Ovary (tissue), 3 donors: Measurements from ENCODE around the gene PNPLA3.

ENCODE experiments used
- EP300 ChIP-seq: sonication (generic); formaldehyde crosslinking; IDR thresholded peaks from one replicate; pipeline ENCODE4 v1.6.1; 2017; ENCODE audit warnings: antibody characterized with exemption
- POLR2A ChIP-seq: fragments of 450-650 bp; IDR thresholded peaks from one replicate; pipeline ENCODE4 v1.6.1; 2017; ENCODE audit warnings: antibody characterized with exemption, mild to moderate bottlenecking, moderate library complexity
- TF ChIP-seq, protein P1 (sequence below), 3 donors: fragments of 450-650 bp in 2 of 3; fragments of 200-600 bp in 1 of 3; IDR thresholded peaks; one replicate each; pipeline versions ENCODE4 v1.5.1 to v1.8.0; 2016 to 2022; ENCODE audit warnings: antibody characterized with exemption in 3 of 3, mild to moderate bottlenecking in 1 of 3
- donor health status: DM: no; HTN: no; CAD: no.

DNA sequence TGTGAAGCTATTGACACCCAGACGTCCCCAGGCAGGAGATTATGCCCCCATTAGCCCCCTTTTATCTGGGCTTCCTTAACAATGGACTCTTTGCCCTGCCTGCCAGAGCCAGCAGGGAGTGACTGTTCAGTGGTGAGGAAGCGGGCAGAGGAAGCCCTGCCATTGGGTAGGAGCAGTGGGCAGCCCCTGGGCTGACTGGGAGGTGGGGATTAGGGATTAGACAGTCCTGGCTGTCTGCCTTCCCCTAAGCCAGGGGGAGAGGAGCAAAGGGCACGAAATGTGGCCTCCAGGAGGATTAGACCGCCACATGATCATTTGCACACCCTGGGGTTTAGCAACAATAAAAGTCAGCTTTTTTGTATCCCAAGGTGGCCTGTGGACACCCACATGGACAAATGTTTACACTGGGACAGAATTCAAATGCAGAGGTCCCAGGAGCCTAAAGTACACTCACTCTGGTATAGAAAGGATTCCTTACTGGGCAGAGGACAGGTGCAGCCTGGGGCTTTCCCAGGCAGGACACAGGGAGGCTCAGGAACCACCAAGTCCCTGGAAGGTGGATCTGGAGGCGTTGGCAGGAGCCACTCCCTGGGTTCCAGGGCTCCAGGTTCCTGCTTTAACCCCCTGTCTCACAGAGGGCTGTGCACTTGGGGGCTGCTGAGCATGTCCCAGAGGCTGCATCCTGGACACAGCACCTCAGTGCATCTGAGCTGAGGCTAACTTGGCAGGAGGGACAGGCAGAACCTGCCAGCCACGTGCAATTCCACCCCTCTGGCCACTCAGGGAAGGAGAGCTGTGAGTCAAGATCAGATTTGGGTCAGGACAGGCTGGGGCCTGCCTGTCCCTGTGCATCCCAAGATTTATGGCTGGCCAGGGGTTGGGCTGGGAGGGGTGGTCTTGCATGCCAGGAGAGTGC, 2.1 kb downstream of the PNPLA3 start:
- TF ChIP-seq, protein P1, sequence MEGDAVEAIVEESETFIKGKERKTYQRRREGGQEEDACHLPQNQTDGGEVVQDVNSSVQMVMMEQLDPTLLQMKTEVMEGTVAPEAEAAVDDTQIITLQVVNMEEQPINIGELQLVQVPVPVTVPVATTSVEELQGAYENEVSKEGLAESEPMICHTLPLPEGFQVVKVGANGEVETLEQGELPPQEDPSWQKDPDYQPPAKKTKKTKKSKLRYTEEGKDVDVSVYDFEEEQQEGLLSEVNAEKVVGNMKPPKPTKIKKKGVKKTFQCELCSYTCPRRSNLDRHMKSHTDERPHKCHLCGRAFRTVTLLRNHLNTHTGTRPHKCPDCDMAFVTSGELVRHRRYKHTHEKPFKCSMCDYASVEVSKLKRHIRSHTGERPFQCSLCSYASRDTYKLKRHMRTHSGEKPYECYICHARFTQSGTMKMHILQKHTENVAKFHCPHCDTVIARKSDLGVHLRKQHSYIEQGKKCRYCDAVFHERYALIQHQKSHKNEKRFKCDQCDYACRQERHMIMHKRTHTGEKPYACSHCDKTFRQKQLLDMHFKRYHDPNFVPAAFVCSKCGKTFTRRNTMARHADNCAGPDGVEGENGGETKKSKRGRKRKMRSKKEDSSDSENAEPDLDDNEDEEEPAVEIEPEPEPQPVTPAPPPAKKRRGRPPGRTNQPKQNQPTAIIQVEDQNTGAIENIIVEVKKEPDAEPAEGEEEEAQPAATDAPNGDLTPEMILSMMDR (IDR thresholded peaks at IDR 0.05) = no peak
- no peak for TF ChIP-seq POLR2A
- no peak for TF ChIP-seq EP300
